Nephron progenitor cell (in vitro differentiated cells): Measurements from ENCODE around the gene PLAA.
A peak's percentile ranks its signal among the peaks of the same experiment; 100 is the strongest.
"Not testable (repeated sequence)": the region's sequence is repeated elsewhere in the genome, so short reads cannot be mapped to it uniquely, and the experiment has no call there.

Experiments
- DNase-seq: peaks from one replicate; pipeline ENCODE4 v3.0.0; 2021
- H3K27ac Mint-ChIP-seq: 2 replicates; pipeline ENCODE4 v1.8.0; 2021; ENCODE audit warnings: mild to moderate bottlenecking, moderate library complexity, mixed read lengths
- H3K27me3 Mint-ChIP-seq: 2 replicates; pipeline ENCODE4 v1.8.0; 2021; ENCODE audit warnings: mild to moderate bottlenecking, low read depth, mixed read lengths; ENCODE audit not compliant: poor library complexity
- H3K36me3 Mint-ChIP-seq: 2 replicates; pipeline ENCODE4 v1.8.0; 2021; ENCODE audit warnings: low read depth, mixed read lengths
- H3K4me1 Mint-ChIP-seq: 2 replicates; pipeline ENCODE4 v1.8.0; 2021; ENCODE audit warnings: mixed read lengths
- H3K4me3 Mint-ChIP-seq: 2 replicates; pipeline ENCODE4 v1.8.0; 2021; ENCODE audit warnings: mild to moderate bottlenecking, moderate library complexity, mixed read lengths
- H3K9me3 Mint-ChIP-seq: 2 replicates; pipeline ENCODE4 v1.8.0; 2021; ENCODE audit warnings: mild to moderate bottlenecking, moderate library complexity, mixed read lengths
- TF ChIP-seq, protein P1 (sequence below): fragments of 200-600 bp; sonication (generic); IDR thresholded peaks from 2 replicates; pipeline ENCODE4 v1.5.0; 2021; ENCODE audit warnings: antibody characterized with exemption

PLAA gene

GRCh38 chr9:26892251-26893029 is 54.6 kb downstream of the PLAA start, which contains the start of gene CAAP1:
TSS of gene CAAP1 (minus strand) at chr9:26892802. CDS start at chr9:26892715, 87 bp downstream.
- peaks cover 24% of the 10 kb centered on the region for H3K4me1 Mint-ChIP-seq
- peak within 1 kb of the TSS; percentile 100 for H3K27ac Mint-ChIP-seq
- H3K27me3 Mint-ChIP-seq = peaks cover 4% of the 10 kb centered on the region
- peak; percentile 88 for DNase-seq
- peaks cover 21% of the 10 kb centered on the region for H3K36me3 Mint-ChIP-seq
- H3K4me3 Mint-ChIP-seq = peak within 1 kb of the TSS; percentile 97
- TF ChIP-seq, protein P1, sequence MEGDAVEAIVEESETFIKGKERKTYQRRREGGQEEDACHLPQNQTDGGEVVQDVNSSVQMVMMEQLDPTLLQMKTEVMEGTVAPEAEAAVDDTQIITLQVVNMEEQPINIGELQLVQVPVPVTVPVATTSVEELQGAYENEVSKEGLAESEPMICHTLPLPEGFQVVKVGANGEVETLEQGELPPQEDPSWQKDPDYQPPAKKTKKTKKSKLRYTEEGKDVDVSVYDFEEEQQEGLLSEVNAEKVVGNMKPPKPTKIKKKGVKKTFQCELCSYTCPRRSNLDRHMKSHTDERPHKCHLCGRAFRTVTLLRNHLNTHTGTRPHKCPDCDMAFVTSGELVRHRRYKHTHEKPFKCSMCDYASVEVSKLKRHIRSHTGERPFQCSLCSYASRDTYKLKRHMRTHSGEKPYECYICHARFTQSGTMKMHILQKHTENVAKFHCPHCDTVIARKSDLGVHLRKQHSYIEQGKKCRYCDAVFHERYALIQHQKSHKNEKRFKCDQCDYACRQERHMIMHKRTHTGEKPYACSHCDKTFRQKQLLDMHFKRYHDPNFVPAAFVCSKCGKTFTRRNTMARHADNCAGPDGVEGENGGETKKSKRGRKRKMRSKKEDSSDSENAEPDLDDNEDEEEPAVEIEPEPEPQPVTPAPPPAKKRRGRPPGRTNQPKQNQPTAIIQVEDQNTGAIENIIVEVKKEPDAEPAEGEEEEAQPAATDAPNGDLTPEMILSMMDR = peak; percentile 30
- peaks cover 13% of the 10 kb centered on the region for H3K9me3 Mint-ChIP-seq

DNA sequence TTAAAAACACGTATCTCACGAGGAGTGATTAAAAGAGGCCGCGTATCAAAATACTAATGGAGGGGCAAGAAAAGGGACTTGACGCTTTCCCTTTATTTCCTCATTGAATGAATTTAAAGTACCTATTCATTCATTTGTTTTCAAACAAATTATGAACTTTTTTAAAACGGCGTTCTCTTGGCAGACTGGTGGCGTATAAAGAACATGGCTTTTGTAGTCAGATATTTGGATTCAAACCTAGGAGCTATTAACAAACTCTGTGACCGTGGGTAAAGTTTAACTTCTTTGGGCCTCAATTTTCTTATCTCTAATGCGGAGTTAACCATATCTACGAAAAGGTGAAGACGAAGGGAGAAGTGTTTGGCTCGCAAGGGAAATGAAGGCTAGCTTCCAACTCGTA is 55.3 kb downstream of the PLAA start:
- Mint-ChIP-seq H3K27ac (peak overlapping the region; percentile 100), H3K36me3 (peaks cover 28% of the 10 kb centered on the region), H3K4me1 (peaks cover 24% of the 10 kb centered on the region), H3K27me3 (peaks cover 4% of the 10 kb centered on the region), H3K4me3 (peak overlapping the region; percentile 97), H3K9me3 (peaks cover 13% of the 10 kb centered on the region)
- TF ChIP-seq, protein P1 = no peak
- no peak for DNase-seq

DNA sequence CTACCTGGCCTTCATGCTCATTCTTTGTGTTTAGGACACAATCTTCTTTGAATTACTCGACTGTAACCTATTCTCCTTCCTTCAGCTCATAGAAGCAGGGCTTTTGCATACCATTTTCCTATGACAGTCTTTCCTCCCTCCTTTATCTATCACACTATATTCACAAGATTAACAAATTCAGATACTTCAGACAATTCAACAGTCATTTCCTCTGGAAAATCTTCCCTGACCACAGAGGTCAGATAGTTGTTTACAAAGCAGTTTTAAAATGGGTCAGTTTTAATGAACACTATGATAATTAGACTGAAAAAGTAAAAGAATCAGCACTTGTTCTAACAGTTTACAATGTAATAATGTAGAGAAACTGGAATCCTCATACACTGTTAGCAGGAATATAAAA is 58.8 kb downstream of the PLAA start:
- TF ChIP-seq, protein P1 = no peak
- H3K27ac Mint-ChIP-seq = no peak overlapping the region
- H3K36me3 Mint-ChIP-seq = peaks cover 53% of the 10 kb centered on the region
- H3K27me3 Mint-ChIP-seq = peaks cover 4% of the 10 kb centered on the region
- no peak for DNase-seq
- H3K9me3 Mint-ChIP-seq = peaks cover 15% of the 10 kb centered on the region
- H3K4me3 Mint-ChIP-seq = no peak overlapping the region
- H3K4me1 Mint-ChIP-seq = peaks cover 24% of the 10 kb centered on the region

DNA sequence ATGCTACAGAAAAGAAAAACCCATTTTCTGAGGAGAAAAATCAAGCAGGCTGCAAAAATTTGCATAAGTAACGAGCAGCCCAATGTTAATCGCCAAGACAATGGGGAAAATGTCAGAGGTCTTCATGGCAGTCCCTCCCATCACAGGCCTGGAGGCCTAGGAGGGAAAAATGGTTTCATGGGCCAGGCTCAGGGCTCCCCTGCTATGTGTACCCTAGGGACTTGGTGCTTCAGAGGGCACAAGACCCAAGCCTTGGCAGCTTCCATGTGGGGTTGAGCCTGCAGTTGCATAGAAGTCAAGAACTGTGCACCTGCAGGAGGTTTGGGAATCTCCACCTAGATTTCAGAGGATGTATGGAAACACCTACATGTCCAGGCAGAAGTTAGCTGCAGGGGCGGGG is 64.9 kb downstream of the PLAA start:
- H3K27ac Mint-ChIP-seq = no peak overlapping the region
- peaks cover 43% of the 10 kb centered on the region for H3K9me3 Mint-ChIP-seq
- H3K4me1 Mint-ChIP-seq = no peaks in the 10 kb centered on the region
- DNase-seq = no peak
- H3K27me3 Mint-ChIP-seq = no peaks in the 10 kb centered on the region
- no peak overlapping the region for H3K4me3 Mint-ChIP-seq
- H3K36me3 Mint-ChIP-seq = peaks cover 98% of the 10 kb centered on the region
- TF ChIP-seq, protein P1 = no peak

GRCh38 chr9:26880262-26880661 is 66.8 kb downstream of the PLAA start:
- Mint-ChIP-seq H3K27ac (no peak overlapping the region), H3K4me1 (no peaks in the 10 kb centered on the region), H3K9me3 (peaks cover 43% of the 10 kb centered on the region), H3K36me3 (peaks cover 97% of the 10 kb centered on the region), H3K27me3 (no peaks in the 10 kb centered on the region), H3K4me3 (no peak overlapping the region)
- no peak for DNase-seq
- TF ChIP-seq, protein P1 = no peak

- not testable (repeated sequence) for H3K4me1 Mint-ChIP-seq, DNase-seq, H3K27ac Mint-ChIP-seq, H3K4me3 Mint-ChIP-seq, H3K27me3 Mint-ChIP-seq
- Mint-ChIP-seq H3K9me3 (peaks cover 12% of the 10 kb centered on the region), H3K36me3 (peaks cover 64% of the 10 kb centered on the region)
Observed at GRCh38 chr9:26875155-26875554, 71.9 kb downstream of the PLAA start.
